ENCODE data around the gene NUDT13.

- TF ChIP-seq CTCF (IDR thresholded peaks at IDR 0.05) (no peak), POLR2A (IDR thresholded peaks at IDR 0.05) (no peak)
These were observed 45.8 kb downstream of the NUDT13 start for GRCh38 chr10:73156054-73156453.

Data from testis (tissue), 2 donors.